GM12875 (cell line): ENCODE results near the gene FAM81B.

Experiments used
- H3K4me3 ChIP-seq: one replicate; pipeline ENCODE4 v1.5.1; 2011; ENCODE audit warnings: low read depth, low read length, control low read depth
- TF ChIP-seq, protein P1 (sequence below): IDR thresholded peaks from 2 replicates; pipeline ENCODE4 v1.5.1; 2011; ENCODE audit warnings: low read depth, mild to moderate bottlenecking, control low read depth, inconsistent platforms, low read length, moderate library complexity, borderline replicate concordance; ENCODE audit not compliant: insufficient read depth

The FAM81B gene

DNA sequence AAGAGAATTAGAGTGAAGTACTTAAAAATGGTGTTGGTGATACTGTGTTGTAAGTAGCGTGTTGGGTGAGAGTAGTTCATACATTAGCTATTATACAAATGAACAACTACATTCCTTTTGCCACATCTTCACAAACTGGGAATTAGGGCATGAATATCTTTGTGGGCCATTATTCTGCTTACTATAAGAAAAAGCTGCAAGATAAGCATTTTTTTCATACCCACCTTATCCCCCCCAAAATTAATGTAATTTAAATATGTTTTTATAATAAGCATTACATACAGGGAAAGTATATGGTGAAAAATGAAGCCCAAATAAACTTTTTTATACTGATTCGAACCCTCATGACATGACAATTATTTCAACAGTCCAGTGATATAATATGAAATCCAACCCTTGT is 69.5 kb downstream of the FAM81B start:
- TF ChIP-seq, protein P1, sequence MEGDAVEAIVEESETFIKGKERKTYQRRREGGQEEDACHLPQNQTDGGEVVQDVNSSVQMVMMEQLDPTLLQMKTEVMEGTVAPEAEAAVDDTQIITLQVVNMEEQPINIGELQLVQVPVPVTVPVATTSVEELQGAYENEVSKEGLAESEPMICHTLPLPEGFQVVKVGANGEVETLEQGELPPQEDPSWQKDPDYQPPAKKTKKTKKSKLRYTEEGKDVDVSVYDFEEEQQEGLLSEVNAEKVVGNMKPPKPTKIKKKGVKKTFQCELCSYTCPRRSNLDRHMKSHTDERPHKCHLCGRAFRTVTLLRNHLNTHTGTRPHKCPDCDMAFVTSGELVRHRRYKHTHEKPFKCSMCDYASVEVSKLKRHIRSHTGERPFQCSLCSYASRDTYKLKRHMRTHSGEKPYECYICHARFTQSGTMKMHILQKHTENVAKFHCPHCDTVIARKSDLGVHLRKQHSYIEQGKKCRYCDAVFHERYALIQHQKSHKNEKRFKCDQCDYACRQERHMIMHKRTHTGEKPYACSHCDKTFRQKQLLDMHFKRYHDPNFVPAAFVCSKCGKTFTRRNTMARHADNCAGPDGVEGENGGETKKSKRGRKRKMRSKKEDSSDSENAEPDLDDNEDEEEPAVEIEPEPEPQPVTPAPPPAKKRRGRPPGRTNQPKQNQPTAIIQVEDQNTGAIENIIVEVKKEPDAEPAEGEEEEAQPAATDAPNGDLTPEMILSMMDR: no peak
- H3K4me3 ChIP-seq: no peak overlapping the region

DNA sequence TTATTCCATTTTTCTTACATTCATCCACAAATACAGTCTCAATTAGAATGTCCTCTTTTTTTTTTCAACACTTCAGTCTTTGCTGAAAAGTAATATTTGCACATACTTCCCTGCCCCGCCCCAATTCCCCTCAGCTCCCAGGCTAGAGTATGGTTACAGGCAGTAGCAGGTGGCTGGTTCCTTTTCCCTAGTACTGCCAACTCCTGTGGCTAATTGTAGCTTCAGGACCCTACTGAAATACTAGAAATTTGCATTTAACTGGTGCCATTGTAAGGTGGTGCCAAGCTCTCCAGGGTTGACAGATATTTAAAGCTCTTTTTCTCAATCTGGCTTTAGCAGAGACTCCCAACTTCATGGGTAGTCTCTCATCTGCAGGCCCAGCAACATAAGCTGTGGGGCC is 80.3 kb downstream of the FAM81B start:
- TF ChIP-seq, protein P1: no peak
- no peak overlapping the region for H3K4me3 ChIP-seq

DNA sequence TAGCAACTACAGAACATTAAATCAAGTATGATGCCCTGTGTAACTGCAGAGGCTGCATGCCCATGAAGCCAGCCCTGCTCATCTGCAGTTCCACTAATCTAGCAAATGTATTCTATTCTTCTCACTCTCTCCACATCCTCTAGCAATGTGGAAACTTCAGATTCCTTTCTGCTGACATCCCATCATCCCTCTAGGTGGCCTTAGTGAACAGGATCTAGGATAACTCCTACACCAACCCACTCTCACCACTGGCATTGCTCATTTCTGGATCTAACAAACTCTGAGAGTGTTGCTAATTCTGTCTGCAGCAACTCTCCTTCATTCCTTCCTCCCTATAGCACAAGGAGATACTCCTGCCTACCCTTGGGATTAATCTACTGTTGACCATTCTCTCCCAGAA is 80.8 kb downstream of the FAM81B start:
- no peak overlapping the region for H3K4me3 ChIP-seq
- TF ChIP-seq, protein P1: no peak

DNA sequence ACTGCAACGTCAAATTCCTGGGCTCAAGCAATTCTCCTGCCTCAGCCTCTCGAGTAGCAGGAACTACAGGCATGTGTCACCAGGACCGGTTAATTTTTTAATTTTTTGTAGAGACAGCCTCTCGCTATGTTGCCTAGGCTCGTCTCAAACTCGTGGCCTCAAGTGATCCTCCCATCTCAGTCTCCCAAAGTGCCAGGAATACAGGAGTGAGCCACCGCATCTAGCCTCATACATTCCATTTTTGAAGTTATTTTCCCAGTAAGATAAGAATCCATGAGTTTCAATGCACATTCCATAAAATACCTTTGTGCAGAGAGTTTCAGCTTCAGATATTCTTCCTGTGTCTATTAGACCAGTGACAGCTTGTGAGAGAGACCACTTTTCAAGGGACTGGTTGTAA is 93.3 kb downstream of the FAM81B start:
- TF ChIP-seq, protein P1: no peak

DNA sequence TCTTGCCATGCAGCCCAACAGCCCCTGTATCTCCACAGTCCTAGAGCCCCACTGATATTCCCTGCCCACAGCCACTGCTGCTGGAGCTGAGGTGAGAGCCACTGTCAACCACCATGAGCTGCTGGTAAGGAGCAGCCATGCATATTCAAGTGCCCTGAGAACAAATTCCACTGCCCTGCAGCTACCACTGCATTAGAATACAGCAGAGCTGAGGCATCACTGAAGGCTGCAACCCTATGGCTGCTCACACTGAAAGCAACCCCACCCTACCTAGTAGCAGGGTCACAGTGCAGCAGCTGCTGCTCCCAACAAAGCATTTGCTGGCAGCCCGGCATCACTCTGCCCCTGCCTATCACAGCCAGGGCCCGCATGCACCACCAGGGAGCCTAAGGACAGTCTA is 95.0 kb downstream of the FAM81B start:
- TF ChIP-seq, protein P1: no peak

More for the DNA sequence above, 93.3 kb downstream of the FAM81B start:
- H3K4me3 ChIP-seq: no peak overlapping the region

DNA sequence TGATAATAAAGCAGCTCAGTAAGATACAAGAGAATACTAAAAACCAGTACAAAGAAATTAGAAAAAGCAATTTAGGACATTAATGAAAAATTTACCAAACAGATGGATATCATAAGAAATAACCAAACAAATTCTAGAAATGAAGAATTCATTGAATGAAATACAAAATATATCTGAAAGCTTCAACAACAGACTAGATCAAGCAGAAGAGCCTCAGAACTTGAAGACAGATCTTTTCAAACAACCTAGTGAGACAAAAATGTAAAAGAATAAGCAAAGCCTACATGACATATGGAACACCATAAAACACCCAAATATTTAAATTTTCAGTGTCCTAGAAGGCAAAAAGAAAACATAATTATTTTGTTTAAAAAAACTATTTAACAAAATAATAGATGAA is 96.7 kb downstream of the FAM81B start:
- TF ChIP-seq, protein P1: no peak
- no peak overlapping the region for H3K4me3 ChIP-seq

More for the DNA sequence above, 95.0 kb downstream of the FAM81B start:
- H3K4me3 ChIP-seq: no peak overlapping the region
